CD4-positive, alpha-beta T cell (primary cell): ENCODE data around the gene WDR74. TPM values are rescaled to one million over a fixed set of nuclear protein-coding genes. Genes with fewer than 3 reads are reported as not detected.
"Not testable (repeated sequence)": the region's sequence is repeated elsewhere in the genome, so short reads cannot be mapped to it uniquely, and the experiment has no call there.

Experiments
- ATAC-seq: fragments of 200-7000 bp; cut with Tn5 transposase; one replicate; pipeline ENCODE4 v1.10.0; 2022; ENCODE audit warnings: mild to moderate bottlenecking; ENCODE audit not compliant: poor library complexity
- CTCF ChIA-PET: fragments of 350-600 bp; sonication (Branson Sonifier 250); formaldehyde crosslinking; loops from one replicate; lab custom pipeline; 2021; ENCODE audit warnings: antibody characterized with exemption, inconsistent platforms; lab: Charles Lee
- POLR2A ChIA-PET: fragments of 350-600 bp; sonication (Branson Sonifier 250); formaldehyde crosslinking; loops from one replicate; lab custom pipeline; 2021; ENCODE audit warnings: antibody characterized with exemption, inconsistent platforms; lab: Charles Lee
- DNase-seq, 14 experiments: peaks; one replicate each; pipeline ENCODE4 v3.0.0-alpha.2; 2013 to 2020; ENCODE audit warnings: mixed read lengths in 2 of 14
- H3K27ac ChIP-seq, 2 donors: one replicate each; pipeline versions ENCODE4 v1.5.1 to v1.7.0; 2013; ENCODE audit warnings: low read length in 2 of 2, low read depth in 1 of 2, mild to moderate bottlenecking in 1 of 2
- H3K27me3 ChIP-seq, 2 experiments: 1 replicate in 1 of 2; 2 replicates in 1 of 2; pipeline versions ENCODE4 v1.6.1 to v1.7.0; 2013; ENCODE audit warnings: low read length in 2 of 2, control low read depth in 1 of 2, mild to moderate bottlenecking in 1 of 2, moderate library complexity in 1 of 2; ENCODE audit not compliant: insufficient read depth in 2 of 2, control insufficient read depth in 1 of 2
- H3K36me3 ChIP-seq: one replicate; pipeline ENCODE4 v1.6.1; 2013; ENCODE audit warnings: low read length, control low read depth; ENCODE audit not compliant: insufficient read depth
- H3K4me1 ChIP-seq: one replicate; pipeline ENCODE4 v1.6.1; 2013; ENCODE audit warnings: low read length, control low read depth; ENCODE audit not compliant: insufficient read depth
- H3K4me3 ChIP-seq: one replicate; pipeline ENCODE4 v1.5.1; 2013; ENCODE audit warnings: mild to moderate bottlenecking, low read length, moderate library complexity
- H3K9me3 ChIP-seq, 2 experiments: 1 replicate in 1 of 2; 2 replicates in 1 of 2; pipeline versions ENCODE4 v1.6.1 to v1.7.0; 2013; ENCODE audit warnings: low read length in 2 of 2, mild to moderate bottlenecking in 2 of 2, control low read depth in 1 of 2, moderate library complexity in 1 of 2; ENCODE audit not compliant: control insufficient read depth in 1 of 2, insufficient read depth in 1 of 2
- H3K27ac Mint-ChIP-seq: one replicate; pipeline ENCODE4 v1.8.0; 2020; ENCODE audit warnings: mixed read lengths
- H3K27me3 Mint-ChIP-seq: one replicate; pipeline ENCODE4 v1.8.0; 2021; ENCODE audit warnings: mixed read lengths
- H3K36me3 Mint-ChIP-seq: one replicate; pipeline ENCODE4 v1.8.0; 2021; ENCODE audit warnings: low read depth, mixed read lengths
- H3K4me1 Mint-ChIP-seq: one replicate; pipeline ENCODE4 v1.8.0; 2021; ENCODE audit warnings: low read depth, mixed read lengths
- H3K4me3 Mint-ChIP-seq: one replicate; pipeline ENCODE4 v1.8.0; 2020; ENCODE audit warnings: mild to moderate bottlenecking, mixed read lengths
- H3K9me3 Mint-ChIP-seq: one replicate; pipeline ENCODE4 v1.8.0; 2020; ENCODE audit warnings: mixed read lengths
- CTCF ChIP-seq: fragments of 200-600 bp; IDR thresholded peaks from one replicate; pipeline ENCODE4 v1.8.0; 2022; ENCODE audit warnings: antibody characterized with exemption, mild to moderate bottlenecking
- intact Hi-C, 2 experiments: fragments of 100-400 bp; cut with DNase I in 1 of 2; cut with micrococcal nuclease in 1 of 2; formaldehyde crosslinking; loops; one replicate each; pipeline versions ENCODE4 v1.15.1 to v1.9.0; 2023 to 2025; cut with DNase I, micrococcal nuclease
- total RNA-seq, 174 experiments: library from RNA in 2 of 174; stranded (reverse) in 2 of 174; gene quantifications; one replicate each; pipeline ENCODE4 v1.2.3 and lab custom pipeline; 2021 to 2026

The WDR74 gene
- total RNA-seq, 2 experiments from 2014 or later: 289 to 297 TPM

GRCh38 chr11:62874851-62875250, 35.5 kb upstream of the WDR74 start:
- ChIA-PET CTCF (interaction anchor here (1.8 kb wide), 1 partner anchor 88 kb away, joined by 7 read pairs; no protein-coding TSS in a partner anchor), POLR2A (no interaction called here)
- H3K4me3 Mint-ChIP-seq: no peak overlapping the region
- H3K27ac ChIP-seq: no peak overlapping the region
- no peaks in the 10 kb centered on the region for H3K9me3 Mint-ChIP-seq
- H3K4me1 Mint-ChIP-seq: peaks cover 4% of the 10 kb centered on the region
- no peak for DNase-seq
- intact Hi-C loops: no loop called here
- no peak overlapping the region for H3K4me3 ChIP-seq
- no peak for TF ChIP-seq CTCF
- peaks cover 6% of the 10 kb centered on the region for H3K36me3 Mint-ChIP-seq
- no peaks in the 10 kb centered on the region for H3K36me3 ChIP-seq
- ATAC-seq: no peak
- H3K27me3 ChIP-seq: no peaks in the 10 kb centered on the region
- H3K9me3 ChIP-seq: no peaks in the 10 kb centered on the region
- H3K4me1 ChIP-seq: peaks cover 5% of the 10 kb centered on the region
- no peaks in the 10 kb centered on the region for H3K27me3 Mint-ChIP-seq
- H3K27ac Mint-ChIP-seq: no peak overlapping the region

- no peaks in the 10 kb centered on the region for H3K36me3 Mint-ChIP-seq
- POLR2A ChIA-PET: interaction anchor here (0.9 to 2.7 kb wide), 4 partner anchors 9 to 79 kb away, joined by 4 to 12 read pairs (median 6); partner anchors contain the start of genes SLC3A2 and TMEM179B
- no peak for TF ChIP-seq CTCF
- intact Hi-C loops: loop anchor here in 1 of 2 experiments (10.0 kb wide), 1 partner anchor 441 kb away; no protein-coding TSS in a partner anchor
- no peak overlapping the region for H3K4me3 Mint-ChIP-seq
- Histone ChIP-seq H3K36me3 (no peaks in the 10 kb centered on the region), H3K4me3 (no peak overlapping the region), H3K27ac (no peak overlapping the region), H3K4me1 (peaks cover 4% of the 10 kb centered on the region), H3K27me3 (no peaks in the 10 kb centered on the region), H3K9me3 (no peaks in the 10 kb centered on the region)
- peaks cover 6% of the 10 kb centered on the region for H3K4me1 Mint-ChIP-seq
- no peaks in the 10 kb centered on the region for H3K27me3 Mint-ChIP-seq
- DNase-seq (no peak), ATAC-seq (no peak)
- no peak overlapping the region for H3K27ac Mint-ChIP-seq
- CTCF ChIA-PET: interaction anchor here (0.5 to 5.2 kb wide), 6 partner anchors 8 to 79 kb away, joined by 3 to 49 read pairs (median 4); partner anchors contain the start of gene TMEM179B
- H3K9me3 Mint-ChIP-seq: no peaks in the 10 kb centered on the region
Measured at GRCh38 chr11:62865635-62866034, 26.2 kb upstream of the WDR74 start.

GRCh38 chr11:62863687-62864335, 24.4 kb upstream of the WDR74 start:
- H3K9me3 ChIP-seq: no peaks in the 10 kb centered on the region
- POLR2A ChIA-PET: interaction anchor here (0.6 to 3.3 kb wide), 6 partner anchors 7 to 192 kb away, joined by 3 to 27 read pairs (median 6); partner anchors contain the start of genes LBHD1, TMEM179B, TMEM223 and UQCC3
- Mint-ChIP-seq H3K4me1 (peaks cover 6% of the 10 kb centered on the region), H3K27ac (no peak overlapping the region), H3K36me3 (no peaks in the 10 kb centered on the region), H3K27me3 (no peaks in the 10 kb centered on the region), H3K9me3 (no peaks in the 10 kb centered on the region), H3K4me3 (no peak overlapping the region)
- TF ChIP-seq CTCF: no peak
- DNase-seq: no peak
- H3K27ac ChIP-seq: no peak overlapping the region
- intact Hi-C loops: loop anchor here (2.0 to 10.0 kb wide), 8 partner anchors 17 to 482 kb away; partner anchors contain the start of genes SLC3A2 (in 1 of the 2), TTC9C (in 1 of the 2) and TUT1 (in 1 of the 2)
- CTCF ChIA-PET: interaction anchor here (0.9 to 5.2 kb wide), 6 partner anchors 18 to 94 kb away, joined by 3 to 49 read pairs (median 4); partner anchors contain the start of genes NXF1, SLC3A2 and TMEM179B
- H3K36me3 ChIP-seq: no peaks in the 10 kb centered on the region
- H3K27me3 ChIP-seq: no peaks in the 10 kb centered on the region
- peaks cover 4% of the 10 kb centered on the region for H3K4me1 ChIP-seq
- no peak for ATAC-seq
- H3K4me3 ChIP-seq: no peak overlapping the region

- H3K4me1 ChIP-seq: peaks cover 12% of the 10 kb centered on the region
- H3K9me3 Mint-ChIP-seq, H3K36me3 Mint-ChIP-seq, H3K27ac Mint-ChIP-seq, H3K4me3 Mint-ChIP-seq, H3K27me3 Mint-ChIP-seq, DNase-seq, H3K4me3 ChIP-seq, ATAC-seq, H3K27ac ChIP-seq, H3K9me3 ChIP-seq, H3K27me3 ChIP-seq, H3K36me3 ChIP-seq: not testable (repeated sequence)
- intact Hi-C loops: loop anchor here (1.0 to 10.0 kb wide), 11 partner anchors 19 to 479 kb away; partner anchors contain the start of genes SLC3A2 (in 1 of the 2), TMEM179B (in 1 of the 2), TTC9C (in 1 of the 2) and TUT1 (in 1 of the 2)
- POLR2A ChIA-PET: interaction anchor here (2.0 to 3.3 kb wide), 2 partner anchors 21 to 75 kb away, joined by 12 to 27 read pairs; partner anchors contain the start of genes TMEM179B and WDR74
- CTCF ChIA-PET: interaction anchor here (0.9 to 5.2 kb wide), 3 partner anchors 19 to 75 kb away, joined by 4 to 49 read pairs (median 10); partner anchors contain the start of genes SLC3A2 and TMEM179B
- peaks cover 12% of the 10 kb centered on the region for H3K4me1 Mint-ChIP-seq
Measured at GRCh38 chr11:62861564-62862192, 22.3 kb upstream of the WDR74 start.
